GM18526 (cell line): ENCODE results near the gene UBE3C.

Source experiments
- POLR2A ChIP-seq: IDR thresholded peaks from 3 replicates; pipeline ENCODE4 v1.6.1; 2011; ENCODE audit not compliant: insufficient read length; ENCODE audit errors: extremely low read depth

Gene UBE3C

GRCh38 chr7:157239571-157240270, 101.0 kb downstream of the UBE3C start:
- no peak for TF ChIP-seq POLR2A

GRCh38 chr7:157241631-157242030, 102.9 kb downstream of the UBE3C start:
- TF ChIP-seq POLR2A = no peak

- no peak for TF ChIP-seq POLR2A
Measured at GRCh38 chr7:157244516-157245294, 106.0 kb downstream of the UBE3C start.

- TF ChIP-seq POLR2A = no peak
Measured at GRCh38 chr7:157246052-157246451, 107.3 kb downstream of the UBE3C start.

GRCh38 chr7:157248659-157249058, 109.9 kb downstream of the UBE3C start:
- no peak for TF ChIP-seq POLR2A

GRCh38 chr7:157250605-157251228, 112.0 kb downstream of the UBE3C start:
- TF ChIP-seq POLR2A = no peak

- no peak for TF ChIP-seq POLR2A
Measured at GRCh38 chr7:157253850-157254249, 115.1 kb downstream of the UBE3C start.

GRCh38 chr7:157255201-157255606, 116.5 kb downstream of the UBE3C start:
- no peak for TF ChIP-seq POLR2A

GRCh38 chr7:157263156-157263555, 124.4 kb downstream of the UBE3C start:
- no peak for TF ChIP-seq POLR2A

GRCh38 chr7:157265051-157265450, 126.3 kb downstream of the UBE3C start:
- no peak for TF ChIP-seq POLR2A

- TF ChIP-seq POLR2A = no peak
Measured at GRCh38 chr7:157266272-157266671, 127.5 kb downstream of the UBE3C start.

- no peak for TF ChIP-seq POLR2A
Measured at GRCh38 chr7:157267516-157267915, 128.8 kb downstream of the UBE3C start.

- TF ChIP-seq POLR2A = no peak
Measured at GRCh38 chr7:157267956-157268355, 129.2 kb downstream of the UBE3C start.

- no peak for TF ChIP-seq POLR2A
Measured at GRCh38 chr7:157268540-157268939, 129.8 kb downstream of the UBE3C start.

GRCh38 chr7:157269341-157270059, 130.8 kb downstream of the UBE3C start:
- no peak for TF ChIP-seq POLR2A
